ENCODE results near the gene FMN2.

Gene FMN2

GRCh38 chr1:240098534-240098933, 6.9 kb downstream of the FMN2 start:
- DNase-seq (ENCODE audit: low spot score): no peak

GRCh38 chr1:240099329-240099728, 7.6 kb downstream of the FMN2 start:
- DNase-seq (ENCODE audit: low spot score): no peak

- DNase-seq (ENCODE audit: low spot score): no peak
Observed at GRCh38 chr1:240099748-240100147, 8.1 kb downstream of the FMN2 start.

- DNase-seq (ENCODE audit: low spot score): no peak
Observed at GRCh38 chr1:240100371-240100934, 8.8 kb downstream of the FMN2 start.

GRCh38 chr1:240101306-240101705, 9.6 kb downstream of the FMN2 start:
- DNase-seq (ENCODE audit: low spot score): no peak

GRCh38 chr1:240101737-240102136, 10.1 kb downstream of the FMN2 start:
- DNase-seq (ENCODE audit: low spot score): no peak

- no peak for DNase-seq (ENCODE audit: low spot score)
Observed at GRCh38 chr1:240104672-240105071, 13.0 kb downstream of the FMN2 start.

- no peak for DNase-seq (ENCODE audit: low spot score)
Observed at GRCh38 chr1:240107058-240107684, 15.5 kb downstream of the FMN2 start.

- DNase-seq (ENCODE audit: low spot score): no peak
Observed at GRCh38 chr1:240109130-240109529, 17.4 kb downstream of the FMN2 start.

- no peak for DNase-seq (ENCODE audit: low spot score)
Observed at GRCh38 chr1:240109920-240110636, 18.4 kb downstream of the FMN2 start.

- no peak for DNase-seq (ENCODE audit: low spot score)
Observed at GRCh38 chr1:240111558-240111957, 19.9 kb downstream of the FMN2 start.

GRCh38 chr1:240114222-240114621, 22.5 kb downstream of the FMN2 start:
- no peak for DNase-seq (ENCODE audit: low spot score)

GRCh38 chr1:240115831-240116230, 24.1 kb downstream of the FMN2 start:
- DNase-seq (ENCODE audit: low spot score): no peak

- no peak for DNase-seq (ENCODE audit: low spot score)
Observed at GRCh38 chr1:240116831-240117769, 25.4 kb downstream of the FMN2 start.

GRCh38 chr1:240117930-240118329, 26.2 kb downstream of the FMN2 start:
- DNase-seq (ENCODE audit: low spot score): no peak

GRCh38 chr1:240122639-240123613, 31.2 kb downstream of the FMN2 start:
- DNase-seq (ENCODE audit: low spot score): peak; percentile 17

- no peak for DNase-seq (ENCODE audit: low spot score)
Observed at GRCh38 chr1:240126821-240127220, 35.1 kb downstream of the FMN2 start.

- DNase-seq (ENCODE audit: low spot score): no peak
Observed at GRCh38 chr1:240128366-240128765, 36.7 kb downstream of the FMN2 start.

- DNase-seq (ENCODE audit: low spot score): no peak
Observed at GRCh38 chr1:240134113-240134512, 42.4 kb downstream of the FMN2 start.

GRCh38 chr1:240134596-240134995, 42.9 kb downstream of the FMN2 start:
- DNase-seq (ENCODE audit: low spot score): no peak

GRCh38 chr1:240136402-240136801, 44.7 kb downstream of the FMN2 start:
- DNase-seq (ENCODE audit: low spot score): no peak

Data from iPS-NIHi11 (cell line).